AG09309 (cell line): ENCODE data around the gene RARRES1.
A peak's percentile ranks its signal among the peaks of the same experiment; 100 is the strongest.

ENCODE experiments used
- DNase-seq: peaks from one replicate; pipeline ENCODE4 v3.0.0-alpha.2; 2010; ENCODE audit warnings: low read depth
- H3K4me3 ChIP-seq: 2 replicates; pipeline ENCODE4 v1.5.1; 2011; ENCODE audit warnings: mild to moderate bottlenecking, low read depth, low read length, moderate library complexity; ENCODE audit not compliant: control insufficient read depth
- TF ChIP-seq, protein P1 (sequence below): IDR thresholded peaks from 2 replicates; pipeline ENCODE4 v1.5.1; 2011; ENCODE audit warnings: mild to moderate bottlenecking, low read depth, low read length, inconsistent platforms; ENCODE audit not compliant: insufficient read depth, control insufficient read depth; ENCODE audit errors: missing control alignments

The RARRES1 gene, protein sequence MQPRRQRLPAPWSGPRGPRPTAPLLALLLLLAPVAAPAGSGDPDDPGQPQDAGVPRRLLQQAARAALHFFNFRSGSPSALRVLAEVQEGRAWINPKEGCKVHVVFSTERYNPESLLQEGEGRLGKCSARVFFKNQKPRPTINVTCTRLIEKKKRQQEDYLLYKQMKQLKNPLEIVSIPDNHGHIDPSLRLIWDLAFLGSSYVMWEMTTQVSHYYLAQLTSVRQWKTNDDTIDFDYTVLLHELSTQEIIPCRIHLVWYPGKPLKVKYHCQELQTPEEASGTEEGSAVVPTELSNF

DNA sequence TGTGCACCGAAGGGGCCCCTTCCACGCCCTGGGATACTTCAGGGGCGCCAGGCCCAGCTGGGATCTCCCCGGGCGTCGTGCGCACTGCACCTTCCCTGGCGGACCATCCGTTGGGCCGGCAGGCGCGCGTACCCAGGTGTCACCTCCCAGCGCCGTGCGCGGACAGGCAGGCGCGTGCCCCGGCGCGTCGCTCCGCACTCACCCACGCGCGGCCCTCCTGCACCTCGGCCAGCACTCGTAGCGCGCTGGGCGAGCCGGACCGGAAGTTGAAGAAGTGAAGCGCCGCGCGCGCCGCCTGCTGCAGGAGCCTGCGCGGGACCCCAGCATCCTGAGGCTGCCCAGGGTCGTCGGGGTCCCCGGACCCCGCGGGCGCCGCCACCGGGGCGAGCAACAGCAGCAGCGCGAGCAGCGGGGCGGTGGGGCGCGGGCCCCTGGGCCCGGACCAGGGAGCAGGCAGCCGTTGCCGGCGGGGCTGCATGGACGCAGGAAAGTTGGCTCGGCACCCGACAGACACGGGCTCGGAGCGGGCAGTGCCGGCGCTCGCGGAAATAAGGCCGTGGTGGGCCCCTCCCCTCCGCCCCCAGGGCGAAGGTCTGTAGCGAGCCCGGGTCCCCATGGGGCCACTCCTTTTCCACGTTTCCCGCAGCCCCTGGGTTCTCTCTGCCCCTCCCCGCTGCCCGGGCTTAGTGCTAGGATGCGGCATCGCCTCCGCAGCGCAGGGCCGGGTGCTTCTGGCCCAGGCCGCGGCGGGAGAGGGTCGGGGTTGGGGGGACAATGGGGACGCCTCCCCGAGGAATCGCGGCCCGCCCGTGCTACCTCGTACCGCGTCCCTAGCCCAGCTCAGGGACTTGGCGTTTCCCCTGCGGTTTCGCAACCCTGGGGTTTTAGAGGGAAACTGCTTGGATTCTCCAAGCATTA lies at the start of gene RARRES1:
TSS of gene RARRES1 (minus strand) at position 520 of the 918 bp plus-strand sequence. CDS start at position 478, 42 bp downstream.
- H3K4me3 ChIP-seq = peak within 1 kb of the TSS; percentile 60
- no peak for DNase-seq

DNA sequence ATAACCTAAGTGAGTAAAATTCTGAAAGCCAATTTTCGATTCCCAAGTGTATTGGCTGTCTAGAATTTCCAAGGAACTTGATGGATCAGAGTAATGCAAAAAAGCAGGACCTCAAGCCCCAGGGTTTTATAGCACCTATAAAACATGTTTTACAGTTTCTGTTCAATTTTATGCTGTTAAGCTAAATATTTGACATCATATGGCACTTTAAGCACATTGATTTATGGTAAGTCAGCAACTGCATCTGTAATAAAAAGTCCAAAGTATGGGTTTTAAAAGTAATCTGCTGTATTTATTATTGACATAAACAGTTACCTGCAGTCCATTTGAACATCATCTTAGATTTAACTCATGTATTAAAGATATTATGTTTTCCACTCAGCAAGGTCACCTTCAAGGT lies 49.6 kb upstream of the RARRES1 start:
- no peak for DNase-seq
- TF ChIP-seq, protein P1, sequence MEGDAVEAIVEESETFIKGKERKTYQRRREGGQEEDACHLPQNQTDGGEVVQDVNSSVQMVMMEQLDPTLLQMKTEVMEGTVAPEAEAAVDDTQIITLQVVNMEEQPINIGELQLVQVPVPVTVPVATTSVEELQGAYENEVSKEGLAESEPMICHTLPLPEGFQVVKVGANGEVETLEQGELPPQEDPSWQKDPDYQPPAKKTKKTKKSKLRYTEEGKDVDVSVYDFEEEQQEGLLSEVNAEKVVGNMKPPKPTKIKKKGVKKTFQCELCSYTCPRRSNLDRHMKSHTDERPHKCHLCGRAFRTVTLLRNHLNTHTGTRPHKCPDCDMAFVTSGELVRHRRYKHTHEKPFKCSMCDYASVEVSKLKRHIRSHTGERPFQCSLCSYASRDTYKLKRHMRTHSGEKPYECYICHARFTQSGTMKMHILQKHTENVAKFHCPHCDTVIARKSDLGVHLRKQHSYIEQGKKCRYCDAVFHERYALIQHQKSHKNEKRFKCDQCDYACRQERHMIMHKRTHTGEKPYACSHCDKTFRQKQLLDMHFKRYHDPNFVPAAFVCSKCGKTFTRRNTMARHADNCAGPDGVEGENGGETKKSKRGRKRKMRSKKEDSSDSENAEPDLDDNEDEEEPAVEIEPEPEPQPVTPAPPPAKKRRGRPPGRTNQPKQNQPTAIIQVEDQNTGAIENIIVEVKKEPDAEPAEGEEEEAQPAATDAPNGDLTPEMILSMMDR = no peak
- H3K4me3 ChIP-seq = no peak overlapping the region

More for the DNA sequence above, at the start of gene RARRES1:
- TF ChIP-seq, protein P1 = peak; percentile 3

DNA sequence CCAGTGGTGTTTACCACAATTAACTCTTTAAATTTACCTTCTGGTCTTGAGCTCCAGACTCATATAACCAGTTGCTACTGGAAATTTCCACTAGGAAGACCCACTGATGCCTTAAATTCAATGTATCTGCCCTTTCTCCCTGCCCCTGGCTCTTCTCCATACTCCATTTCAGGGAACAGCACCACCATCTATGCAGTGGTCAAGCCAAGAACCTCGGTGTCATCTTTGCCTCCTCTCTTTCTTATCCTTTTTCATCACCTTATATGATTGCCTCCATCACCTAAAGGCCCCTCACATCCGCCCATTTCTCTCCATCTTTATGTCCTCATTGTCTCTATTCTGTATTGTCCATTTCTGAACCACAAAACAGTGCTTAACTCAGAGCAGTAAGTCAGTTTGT lies 48.9 kb upstream of the RARRES1 start:
- TF ChIP-seq, protein P1 = no peak

DNA sequence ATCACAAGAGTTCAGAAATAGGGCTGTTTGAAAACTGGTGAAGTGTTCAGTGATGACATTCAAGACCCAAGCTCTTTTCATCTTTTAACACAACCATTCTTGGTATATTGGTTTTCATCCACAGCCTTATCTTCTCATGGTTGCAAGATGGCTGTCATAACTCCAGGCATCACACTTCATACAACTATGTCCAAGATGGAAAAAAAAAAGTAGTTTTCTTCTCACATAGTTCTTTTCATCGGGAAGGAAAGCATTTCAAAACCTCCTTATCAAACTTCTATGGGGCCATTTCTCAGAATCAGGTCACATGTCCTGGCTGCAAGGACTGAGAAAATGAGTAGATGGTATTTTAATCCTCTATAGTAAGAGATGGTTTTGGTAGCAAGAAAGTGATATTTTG lies 48.5 kb upstream of the RARRES1 start:
- H3K4me3 ChIP-seq = no peak overlapping the region
- no peak for DNase-seq
- TF ChIP-seq, protein P1 = no peak

More for the DNA sequence above, 48.9 kb upstream of the RARRES1 start:
- no peak overlapping the region for H3K4me3 ChIP-seq
- DNase-seq = no peak

DNA sequence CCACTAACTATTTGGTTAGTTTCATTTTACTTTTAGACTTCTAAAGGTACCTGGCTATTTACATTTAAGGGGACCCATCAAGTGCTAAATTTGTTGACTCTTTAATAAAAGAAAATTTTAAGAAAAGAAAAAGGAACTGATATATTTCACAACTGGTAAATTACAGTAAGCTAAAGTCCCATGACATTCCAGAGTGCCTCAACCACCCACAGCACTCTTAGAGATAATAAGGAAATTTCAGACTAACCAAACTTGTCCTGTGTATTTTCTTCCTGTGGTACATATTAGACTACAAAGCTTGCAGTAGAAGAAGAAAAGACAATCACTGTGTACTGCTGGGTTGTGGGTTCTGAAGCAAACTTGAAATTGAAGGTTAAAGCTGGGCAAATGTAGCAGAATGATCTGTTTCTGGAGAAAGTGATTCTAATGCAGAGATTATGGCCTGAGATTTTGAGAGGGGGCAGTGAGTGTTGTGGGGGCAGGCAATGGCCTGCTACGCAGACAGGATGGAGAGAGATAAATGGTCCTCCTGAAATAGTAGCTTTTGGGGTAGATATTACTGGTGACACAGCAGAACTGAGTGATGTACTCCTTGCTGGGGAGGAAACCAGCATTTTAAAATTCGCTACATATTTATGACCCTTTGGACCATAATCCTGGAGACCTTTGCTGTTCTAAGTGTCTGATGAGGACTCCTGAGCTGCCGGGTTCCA lies 45.1 kb upstream of the RARRES1 start:
- DNase-seq = no peak
- no peak overlapping the region for H3K4me3 ChIP-seq
- TF ChIP-seq, protein P1 = no peak

DNA sequence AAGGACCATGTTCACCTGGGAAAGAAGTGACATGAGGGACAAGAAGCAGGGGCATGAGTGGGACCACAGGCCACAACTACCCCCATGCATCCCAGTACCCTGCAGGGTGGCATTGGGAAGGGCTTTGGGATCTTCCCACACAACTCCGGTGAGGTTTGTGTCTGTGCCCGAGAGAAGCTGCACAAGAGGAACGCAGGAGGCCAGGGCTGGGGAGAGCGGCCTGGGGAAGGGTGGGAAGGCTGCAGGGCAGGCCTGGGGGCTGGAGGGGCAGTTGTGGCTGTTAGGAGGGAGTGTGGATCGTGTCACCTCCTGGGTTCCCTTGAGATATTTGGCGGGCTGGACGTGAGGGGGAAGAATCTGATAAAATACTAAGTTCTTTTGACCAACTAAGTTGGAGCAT lies 44.3 kb upstream of the RARRES1 start:
- TF ChIP-seq, protein P1 = no peak
- no peak overlapping the region for H3K4me3 ChIP-seq

More for the DNA sequence above, 44.3 kb upstream of the RARRES1 start:
- no peak for DNase-seq
